Measurements from ENCODE around the gene EIPR1. TPM values are rescaled to one million over a fixed set of nuclear protein-coding genes. Genes with fewer than 3 reads are reported as not detected.

The EIPR1 gene
- 14.8 and 17.1 TPM in 2 replicates for total RNA-seq

GRCh38 chr2:3377612-3378432 lies at the start of gene EIPR1:
TSS of gene EIPR1 (minus strand) at chr2:3377818. CDS start at chr2:3377689, 129 bp downstream.

GRCh38 chr2:3379647-3380534 lies 2.3 kb upstream of the EIPR1 start, which contains the start of gene TRAPPC12:
TSS of gene TRAPPC12 (plus strand) at chr2:3379694. CDS start at chr2:3387624, 7,930 bp downstream.

Other genes starting within 250 kb of the EIPR1 start
- 57.0 and 59.6 TPM in 2 replicates for gene TRAPPC12, start 1.9 kb upstream of the EIPR1 start, total RNA-seq
- gene ADI1, start 141.7 kb upstream of the EIPR1 start, total RNA-seq, result 58.0 and 75.1 TPM in 2 replicates
- gene RNASEH1, start 180.5 kb upstream of the EIPR1 start, total RNA-seq, result 16.5 and 19.3 TPM in 2 replicates
- 3,219 and 3,585 TPM in 2 replicates for gene RPS7, start 197.4 kb upstream of the EIPR1 start, total RNA-seq
- 8.2 and 13.2 TPM in 2 replicates for gene COLEC11, start 217.3 kb upstream of the EIPR1 start, total RNA-seq